Right lung (tissue), 10 donors: ENCODE results near the gene KCTD17. TPM values are rescaled to one million over a fixed set of nuclear protein-coding genes. Genes with fewer than 3 reads are reported as not detected.
A peak's percentile ranks its signal among the peaks of the same experiment; 100 is the strongest.

Experiments
- DNase-seq, 2 donors: peaks; one replicate each; pipeline ENCODE4 v3.0.0-alpha.2; 2013
- long read RNA-seq, 8 donors: transcript quantifications; one replicate each; lab custom pipeline, GENCODE V29; 2026
- polyA plus RNA-seq, 5 donors: library from polyadenylated mRNA; unstranded; fragments of 120-200 nt; gene quantifications; one replicate each; pipeline versions ENCODE4 v1.2.1 to v1.2.3, GENCODE V29; 2013; ENCODE audit warnings: inconsistent platforms in 1 of 5, low replicate concordance in 1 of 5; ENCODE audit not compliant: insufficient read length in 5 of 5, insufficient read depth in 1 of 5

Gene KCTD17
- polyA plus RNA-seq, result 10 to 100 TPM; 24.5 to 38.0 (median 27.3) TPM
- long read RNA-seq, donor 1, partial matches to known transcripts, result 12 of 17 reads
- long read RNA-seq, donor 1, other reads (novel, unspliced or antisense), result 0 of 17 reads
- long read RNA-seq, donor 2, partial matches to known transcripts, result 0 of 4 reads
- long read RNA-seq, donor 2, other reads (novel, unspliced or antisense), result 0 of 4 reads
- long read RNA-seq, donor 3, partial matches to known transcripts, result 0 of 1 reads
- long read RNA-seq, donor 3, other reads (novel, unspliced or antisense), result 0 of 1 reads
- long read RNA-seq, donor 4, partial matches to known transcripts, result 0 of 4 reads
- long read RNA-seq, donor 4, other reads (novel, unspliced or antisense), result 0 of 4 reads
- long read RNA-seq, donor 5, partial matches to known transcripts, result 0 of 6 reads
- long read RNA-seq, donor 5, other reads (novel, unspliced or antisense), result 0 of 6 reads
- long read RNA-seq, donor 6, partial matches to known transcripts, result 0 of 7 reads
- long read RNA-seq, donor 6, other reads (novel, unspliced or antisense), result 0 of 7 reads
- long read RNA-seq, donor 7, partial matches to known transcripts, result 0 of 4 reads
- long read RNA-seq, donor 7, other reads (novel, unspliced or antisense), result 0 of 4 reads
- long read RNA-seq, donor 8, partial matches to known transcripts, result 0 of 2 reads
- long read RNA-seq, donor 8, other reads (novel, unspliced or antisense), result 0 of 2 reads

GRCh38 chr22:37051391-37052385 is at the start of gene KCTD17:
KCTD17 (plus strand) TSS chr22:37051742; CDS start chr22:37051761, 19 bp downstream.
- DNase-seq, result peak in 1 of 2 donors; percentile 58

DNA sequence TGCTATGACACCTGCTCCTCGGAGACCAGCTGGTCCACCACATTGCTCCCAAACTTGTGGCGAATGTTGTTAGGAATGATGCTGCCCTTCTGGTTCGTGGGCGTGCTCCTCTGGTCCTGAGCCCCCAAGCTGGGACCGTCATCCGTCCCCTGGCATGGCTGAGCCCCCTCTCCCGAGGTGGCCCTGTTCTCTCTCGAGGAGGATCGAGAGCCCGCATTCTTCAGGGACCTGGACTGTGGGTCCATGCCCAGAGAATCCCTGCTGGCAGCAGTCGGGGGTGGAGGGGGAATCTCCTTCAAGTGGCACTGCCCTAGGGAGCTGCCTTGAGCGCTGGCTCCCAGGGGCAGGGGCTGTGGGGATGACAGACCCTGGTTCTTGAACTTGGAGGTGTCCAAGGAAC is 49.7 kb upstream of the KCTD17 start:
- no peak for DNase-seq

DNA sequence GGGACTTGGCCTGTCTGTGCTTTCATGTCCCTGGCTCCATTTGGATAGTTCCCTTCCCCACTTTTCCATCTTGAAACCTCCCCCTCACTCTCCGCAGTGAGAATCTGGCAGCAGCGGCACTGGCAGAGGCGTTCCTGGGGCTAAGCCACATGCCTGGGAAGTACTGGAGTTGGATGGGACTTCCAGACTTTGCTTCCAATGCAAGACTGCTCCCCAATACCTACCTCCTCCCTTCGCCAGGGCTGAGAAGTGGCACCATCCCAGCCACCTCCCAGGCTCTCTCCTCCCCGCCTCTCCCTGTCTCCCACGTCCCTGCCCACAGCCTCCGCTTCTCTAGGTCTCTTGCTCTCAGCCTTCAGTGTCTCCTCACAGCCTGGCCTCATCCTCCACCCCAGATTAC is 48.9 kb upstream of the KCTD17 start:
- DNase-seq, result no peak

GRCh38 chr22:37007651-37008050 is 43.9 kb upstream of the KCTD17 start:
- no peak for DNase-seq

DNA sequence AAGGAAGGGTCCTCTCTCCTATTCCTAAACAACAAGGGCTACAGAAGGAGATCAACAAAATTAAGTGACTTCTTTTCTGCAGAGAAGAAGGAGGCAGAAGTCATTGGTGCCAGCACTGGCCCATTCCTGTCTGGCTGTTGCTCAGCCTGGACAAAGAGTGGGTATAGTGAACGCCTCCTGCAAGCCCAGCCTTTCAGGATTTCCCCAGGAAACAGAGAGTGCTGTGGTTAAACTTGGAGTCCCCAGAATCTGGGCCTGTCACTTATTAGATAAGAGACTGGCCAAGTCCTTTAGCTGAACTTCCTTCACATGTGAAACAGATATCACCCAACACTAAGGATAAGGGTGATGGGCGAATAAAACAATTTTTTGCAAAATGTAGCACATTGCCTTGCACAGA is 43.2 kb upstream of the KCTD17 start:
- no peak for DNase-seq

DNA sequence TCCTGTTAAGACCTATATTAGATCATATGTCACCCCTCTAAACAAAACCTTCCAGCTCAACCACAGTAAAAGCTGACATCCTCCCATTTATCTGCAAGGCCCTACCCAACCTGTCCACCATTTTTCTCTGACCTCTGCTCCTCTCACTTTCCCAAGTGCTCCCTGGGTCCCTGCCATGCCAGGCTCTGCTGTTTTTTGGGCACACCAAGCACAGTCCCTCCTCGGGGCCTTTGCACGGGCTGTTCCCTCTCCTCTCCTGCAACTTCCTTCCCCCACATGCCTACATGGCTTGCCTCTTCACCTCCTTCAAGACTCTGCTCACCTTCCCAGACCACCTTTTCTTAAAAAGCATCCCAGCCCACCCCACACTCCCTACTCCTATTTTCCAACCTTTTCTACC is 42.1 kb upstream of the KCTD17 start:
- no peak for DNase-seq

DNA sequence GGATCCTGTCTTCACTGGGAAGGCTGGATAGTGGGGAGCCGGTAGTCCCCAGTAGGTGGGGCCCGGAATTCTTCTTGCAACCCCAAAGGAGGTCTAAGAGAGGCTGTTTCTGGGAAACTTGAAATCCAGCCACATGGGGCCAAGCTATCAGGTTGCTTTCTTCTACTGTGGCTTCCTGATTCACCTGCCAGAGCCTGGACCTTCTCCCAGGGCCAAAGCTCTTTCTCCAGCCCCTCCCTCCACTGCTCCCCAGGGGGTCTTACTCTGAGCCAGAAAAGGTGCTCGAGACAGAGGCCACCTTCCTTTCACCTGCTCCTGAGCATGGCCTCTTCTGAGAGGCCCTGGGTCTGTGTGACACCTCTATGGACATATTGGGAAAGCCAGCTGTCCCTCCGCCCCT is 41.4 kb upstream of the KCTD17 start:
- DNase-seq, result no peak

GRCh38 chr22:37010976-37011375 is 40.6 kb upstream of the KCTD17 start:
- no peak for DNase-seq

GRCh38 chr22:37011472-37011871 is 40.1 kb upstream of the KCTD17 start:
- no peak for DNase-seq

DNA sequence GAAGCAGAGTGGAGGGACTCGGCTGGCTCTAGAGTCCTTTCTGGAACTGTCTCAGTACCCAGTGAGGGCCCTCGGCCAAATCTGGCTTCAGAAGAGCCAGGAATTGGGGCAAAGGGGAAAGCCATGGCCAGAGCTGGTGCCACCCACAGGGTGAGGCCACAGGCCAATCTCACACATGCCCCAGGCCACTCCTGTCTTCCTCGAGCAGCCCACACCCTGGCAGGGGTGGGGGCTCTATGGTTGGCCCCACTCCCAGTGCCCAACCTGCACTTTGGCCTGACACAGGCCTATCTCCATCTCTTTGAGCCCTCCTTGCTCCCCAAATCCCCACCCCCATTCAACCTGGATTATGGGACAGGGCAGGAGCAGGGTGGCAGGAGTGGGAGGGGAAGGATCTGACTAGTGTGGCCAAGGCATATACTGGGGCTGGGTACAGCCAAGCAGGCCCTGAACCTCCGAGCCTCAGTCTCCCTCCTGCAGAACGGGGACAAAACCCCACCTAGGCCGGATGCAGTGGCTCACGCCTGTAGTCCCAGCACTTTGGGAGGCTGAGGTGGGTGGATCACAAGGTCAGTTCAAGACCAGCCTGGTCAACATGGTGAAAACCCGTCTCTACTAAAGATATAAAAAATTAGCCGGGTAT is 39.2 kb upstream of the KCTD17 start:
- DNase-seq, result no peak

DNA sequence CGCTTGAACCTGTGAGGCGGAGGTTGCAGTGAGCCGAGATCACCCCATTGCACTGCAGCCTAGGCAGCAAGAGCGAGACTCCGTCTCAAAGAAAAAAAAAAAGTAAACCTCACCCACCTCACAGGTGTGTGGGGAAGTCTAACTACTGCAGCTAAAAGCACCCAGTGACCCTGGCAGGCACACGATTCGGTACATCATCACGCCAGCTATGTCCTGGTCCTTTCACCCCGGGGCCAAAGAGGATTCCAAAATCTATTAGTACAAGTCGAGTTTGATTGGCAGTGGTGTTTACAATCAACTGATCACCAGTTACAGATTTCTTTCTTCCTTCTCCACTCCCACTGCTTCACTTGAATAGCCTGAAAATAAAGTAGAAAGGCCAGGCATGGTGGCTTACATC is 38.6 kb upstream of the KCTD17 start:
- DNase-seq, result no peak

GRCh38 chr22:37014415-37014806 is 37.1 kb upstream of the KCTD17 start:
- DNase-seq, result no peak

DNA sequence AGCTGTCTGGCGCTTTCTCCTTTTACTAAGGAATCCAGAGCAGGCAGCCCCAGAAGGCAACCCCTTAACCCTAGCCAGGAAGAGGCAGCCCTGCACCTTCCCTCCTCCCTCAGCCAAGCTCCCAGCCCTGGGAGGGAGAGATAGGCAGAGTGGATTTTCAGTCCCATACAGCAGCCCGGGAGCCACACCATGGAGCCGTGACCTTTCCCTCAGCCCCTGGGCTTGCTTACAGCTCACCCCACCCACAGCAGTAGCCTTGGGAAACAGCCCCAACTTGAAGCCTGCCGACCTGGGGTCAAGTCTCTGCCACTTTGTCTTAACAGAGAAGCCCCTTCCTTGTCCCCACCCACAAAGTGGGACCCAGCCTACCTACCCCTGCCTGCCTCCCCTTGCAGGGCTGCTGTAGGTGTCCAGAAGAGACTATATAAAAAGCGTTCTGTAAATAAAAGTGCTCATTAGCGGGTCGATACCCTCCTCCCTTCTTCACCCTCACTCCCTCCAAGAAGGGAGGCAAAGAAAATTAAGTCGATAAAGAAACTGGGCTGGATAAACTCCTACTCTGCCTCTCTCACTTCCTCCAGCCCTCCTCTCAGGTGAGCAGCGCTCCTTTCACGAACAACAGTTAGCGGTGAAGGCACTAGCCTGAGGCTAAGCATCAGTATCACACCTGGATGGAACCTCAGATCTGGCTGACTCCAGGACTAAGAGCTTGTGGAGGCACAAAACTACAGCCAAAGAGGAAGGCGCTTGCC is 36.5 kb upstream of the KCTD17 start:
- no peak for DNase-seq

DNA sequence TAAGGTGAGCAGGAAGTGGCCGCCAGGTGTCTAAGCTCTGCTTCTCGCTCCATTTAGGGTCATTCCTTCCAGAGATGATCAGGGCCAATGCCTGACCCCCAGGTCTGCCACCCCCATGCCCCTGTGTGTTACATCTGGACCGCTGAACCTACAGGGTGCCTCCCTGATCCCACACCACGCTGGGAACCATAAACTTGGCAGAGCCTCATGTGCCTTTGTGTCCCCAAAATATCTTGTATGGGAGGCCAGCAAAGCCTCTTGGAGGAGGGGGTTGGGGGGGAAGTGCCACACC is 36.0 kb upstream of the KCTD17 start:
- DNase-seq, result no peak

GRCh38 chr22:37016134-37016910 is 35.2 kb upstream of the KCTD17 start:
- DNase-seq, result no peak

GRCh38 chr22:37017356-37017755 is 34.2 kb upstream of the KCTD17 start:
- no peak for DNase-seq

GRCh38 chr22:37018086-37018814 is 33.3 kb upstream of the KCTD17 start:
- no peak for DNase-seq

DNA sequence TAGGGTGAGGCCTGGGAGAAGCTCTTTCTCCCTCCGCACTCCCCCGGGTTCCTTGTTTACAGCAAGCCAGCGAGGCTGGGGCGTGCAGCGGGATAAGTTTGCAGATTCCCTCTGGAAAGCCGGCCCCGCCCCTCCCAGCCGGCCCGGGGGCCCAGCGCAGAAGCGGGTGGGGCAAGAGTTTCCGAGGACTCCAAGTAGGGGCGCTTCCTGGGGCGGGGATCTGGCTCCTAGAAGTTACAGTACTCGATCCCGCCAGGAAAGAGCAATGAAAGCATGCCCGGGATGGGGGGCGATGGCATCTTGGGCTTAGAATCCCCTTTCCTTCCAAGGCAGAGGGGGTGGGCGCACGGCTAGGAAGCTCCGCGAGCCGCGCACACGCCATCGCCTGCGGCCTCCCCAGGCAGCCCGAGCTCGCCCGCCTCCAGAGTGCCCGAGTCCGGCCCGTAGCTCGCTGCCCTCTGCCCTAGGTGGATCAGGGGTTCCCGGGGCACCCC is 32.7 kb upstream of the KCTD17 start:
- DNase-seq, result peak; percentile 50 to 56
